K562 (cell line): ENCODE measurements around the gene CFAP251. TPM values are rescaled to one million over a fixed set of nuclear protein-coding genes. Genes with fewer than 3 reads are reported as not detected.

Source experiments
- ATAC-seq: fragments of 200-7000 bp; cut with Tn5 transposase; 3 replicates; pipeline ENCODE4 v1.9.1; 2020; ENCODE audit warnings: moderate library complexity
- BruUV-seq: library from RNA; stranded (reverse); fragments of 400-500 nt; replicated peaks from 2 replicates; lab custom pipeline; 2021; lab: Mats Ljungman, UMichigan
- CTCF ChIA-PET: fragments of 300-600 bp; formaldehyde crosslinking; extraction: SDS; loops from one replicate; lab custom pipeline; 2021; ENCODE audit warnings: low intra/inter-chr PET ratio; lab: Yijun Ruan, JAX
- POLR2A ChIA-PET: fragments of 300-600, 350-650 bp; sonication (Branson Sonifier 250); formaldehyde crosslinking; extraction: SDS; loops from one replicate; lab custom pipeline; 2021; ENCODE audit warnings: antibody characterized with exemption, inconsistent platforms; lab: Yijun Ruan, JAX
- DNase-seq, 4 experiments: peaks; one replicate each; pipeline versions ENCODE4 v3.0.0 to v3.0.0-alpha.2; 2011 to 2018; ENCODE audit warnings: low spot score in 3 of 4, mixed read lengths in 3 of 4; ENCODE audit errors: extremely low read depth in 1 of 4
- FAIRE-seq: peaks from 2 replicates; lab custom pipeline; 2011; peaks lifted over from hg19 to GRCh38; lab: Jason Lieb, UNC
- H2AFZ ChIP-seq: 2 replicates; pipeline ENCODE4 v1.6.0; 2011; ENCODE audit warnings: low read depth, low read length, control low read depth, inconsistent platforms
- H3K27ac ChIP-seq: fragments of 200-600 bp; 3 replicates; pipeline ENCODE4 v1.8.0; 2011; ENCODE audit warnings: low read depth, mild to moderate bottlenecking, control low read depth, inconsistent platforms, low read length, moderate library complexity, mixed read lengths; ENCODE audit errors: extremely low read depth
- H3K27me3 ChIP-seq, 2 experiments: fragments of 300-600 bp in 1 of 2; 2 replicates in 1 of 2; 3 replicates in 1 of 2; pipeline versions ENCODE4 v1.6.0 to v1.8.0; 2011; ENCODE audit warnings: inconsistent platforms in 2 of 2, low read length in 2 of 2, mild to moderate bottlenecking in 1 of 2, mixed read lengths in 1 of 2, moderate library complexity in 1 of 2; ENCODE audit not compliant: control insufficient read depth in 2 of 2, insufficient read depth in 2 of 2
- H3K36me3 ChIP-seq: fragments of 300-600 bp; 3 replicates; pipeline ENCODE4 v1.8.0; 2011; ENCODE audit warnings: mild to moderate bottlenecking, low read length, inconsistent platforms; ENCODE audit not compliant: control insufficient read depth, insufficient read depth
- H3K4me1 ChIP-seq, 2 experiments: fragments of 200-600 bp in 1 of 2; replicated peaks in 1 of 2; 2 replicates in 1 of 2; 3 replicates in 1 of 2; pipeline versions ENCODE4 v1.5.1 to v1.8.0; 2011; ENCODE audit warnings: inconsistent platforms in 2 of 2, low read length in 2 of 2, mild to moderate bottlenecking in 1 of 2, mixed read lengths in 1 of 2, moderate library complexity in 1 of 2; ENCODE audit not compliant: control insufficient read depth in 2 of 2, insufficient read depth in 2 of 2
- H3K4me2 ChIP-seq: 2 replicates; pipeline ENCODE4 v1.6.1; 2011; ENCODE audit warnings: low read length, control low read depth, inconsistent platforms, mixed read lengths; ENCODE audit not compliant: insufficient read depth
- H3K4me3 ChIP-seq: fragments of 200-600 bp; sonication (generic), shearing (Covaris generic); 2 replicates; pipeline ENCODE4 v1.5.1; 2016; ENCODE audit warnings: control low read depth, inconsistent platforms
- H3K79me2 ChIP-seq: fragments of 200-600 bp; 3 replicates; pipeline ENCODE4 v1.8.0; 2011; ENCODE audit warnings: low read length, inconsistent platforms; ENCODE audit not compliant: control insufficient read depth, insufficient read depth
- H3K9ac ChIP-seq, 2 experiments: 2 replicates each; pipeline versions ENCODE4 v1.6.0 to v1.6.1; 2011; ENCODE audit warnings: low read depth in 2 of 2, low read length in 2 of 2, control low read depth in 1 of 2, inconsistent platforms in 1 of 2, mild to moderate bottlenecking in 1 of 2, mixed read lengths in 1 of 2; ENCODE audit not compliant: insufficient read depth in 1 of 2
- H3K9me1 ChIP-seq: one replicate; pipeline ENCODE4 v1.6.0; 2011; ENCODE audit warnings: inconsistent platforms, mild to moderate bottlenecking, low read length, moderate library complexity; ENCODE audit not compliant: control insufficient read depth, insufficient read depth
- H3K9me3 ChIP-seq: replicated peaks from 2 replicates; pipeline ENCODE4 v1.5.1; 2011; ENCODE audit warnings: low read depth, low read length, inconsistent platforms; ENCODE audit not compliant: control insufficient read depth, insufficient read depth
- H4K20me1 ChIP-seq: replicated peaks from 2 replicates; pipeline ENCODE4 v1.6.1; 2011; ENCODE audit warnings: low read length, inconsistent platforms, mixed read lengths; ENCODE audit not compliant: control insufficient read depth, insufficient read depth
- HIVEP1 ChIP-seq: fragments of 250-450 bp; sonication (Bioruptor Pico); IDR thresholded peaks from 2 replicates; pipeline ENCODE4 v1.4.0; 2020; ENCODE audit warnings: mild to moderate bottlenecking
- MTA2 ChIP-seq: fragments of 450-650 bp; IDR thresholded peaks from 2 replicates; pipeline ENCODE4 v1.6.1; 2016; ENCODE audit warnings: low read depth
- NFIC ChIP-seq: fragments of 450-650 bp; IDR thresholded peaks from 2 replicates; pipeline ENCODE4 v1.6.1; 2017; ENCODE audit warnings: mild to moderate bottlenecking, inconsistent platforms
- SNIP1 ChIP-seq: fragments of 450-650 bp; IDR thresholded peaks from 2 replicates; pipeline ENCODE4 v1.7.1; 2017; ENCODE audit warnings: low read depth, mild to moderate bottlenecking
- ZC3H11A ChIP-seq: IDR thresholded peaks from 2 replicates; pipeline ENCODE4 v1.6.1; 2012; ENCODE audit warnings: low read depth, low read length, improper control_type of control experiment
- WGBS: fragments of 100-300 bp; shearing (Covaris generic); methylation state at CpG from one replicate; pipeline ENCODE4 v1.1.6; 2016; ENCODE audit warnings: low coverage, mixed read lengths; ENCODE audit not compliant: insufficient coverage; ENCODE audit errors: missing lambda C conversion rate; 5-methylcytosine and 5-hydroxymethylcytosine counted together
- in situ Hi-C: fragments of 300-500 bp; cut with MboI; formaldehyde crosslinking; loops from 4 replicates; pipeline ENCODE4 v1.15.0; 2018; ENCODE audit warnings: inconsistent platforms, mixed read lengths
- intact Hi-C: fragments of 100-400 bp; cut with micrococcal nuclease; formaldehyde crosslinking; loops from 2 replicates; pipeline ENCODE4 v1.14.2; 2022
- polyA plus RNA-seq, 8 experiments: library from polyadenylated mRNA; depleted of rRNA in 4 of 8; stranded (reverse) in 5 of 8; unstranded in 3 of 8; fragments of >200 nt; fragmentation: Nextera tagmentation in 2 of 8; fragmentation: Illumina TruSeq in 1 of 8; extraction: Ambion mirVana in 2 of 8; extraction: Trizol in 1 of 8; gene quantifications; 2 replicates each; pipeline versions ENCODE4 v1.2.1 to v1.2.3, GENCODE V29; 2011 to 2014; ENCODE audit warnings: inconsistent platforms in 1 of 8, missing spikeins in 1 of 8
- total RNA-seq, 7 experiments: library from RNA; depleted of rRNA in 6 of 7; stranded (reverse); fragments of >200 nt in 6 of 7; fragmentation: Illumina TruSeq in 2 of 7; extraction: Trizol in 2 of 7; gene quantifications; 2 replicates each; pipeline versions ENCODE4 v1.2.1 to v1.2.3, GENCODE V29; 2011 to 2021; ENCODE audit warnings: low replicate concordance in 1 of 7
- TF ChIP-seq, protein P1 (sequence below): sonication (generic); formaldehyde crosslinking; IDR thresholded peaks from 2 replicates; pipeline ENCODE4 v1.8.1; 2023; ENCODE audit warnings: mild to moderate bottlenecking, missing genetic modification reagents
- TF ChIP-seq, protein P2 (sequence below): sonication (generic); formaldehyde crosslinking; IDR thresholded peaks from 2 replicates; pipeline ENCODE4 v1.8.0; 2022; ENCODE audit warnings: mild to moderate bottlenecking, missing genetic modification reagents

CFAP251 gene
- total and polyA plus RNA-seq, 9 of the 15 experiments (the other 6 are each of a cell fraction or from before 2014, with no cell fraction given): 16.6 to 31.0 (median 19.1) TPM

DNA sequence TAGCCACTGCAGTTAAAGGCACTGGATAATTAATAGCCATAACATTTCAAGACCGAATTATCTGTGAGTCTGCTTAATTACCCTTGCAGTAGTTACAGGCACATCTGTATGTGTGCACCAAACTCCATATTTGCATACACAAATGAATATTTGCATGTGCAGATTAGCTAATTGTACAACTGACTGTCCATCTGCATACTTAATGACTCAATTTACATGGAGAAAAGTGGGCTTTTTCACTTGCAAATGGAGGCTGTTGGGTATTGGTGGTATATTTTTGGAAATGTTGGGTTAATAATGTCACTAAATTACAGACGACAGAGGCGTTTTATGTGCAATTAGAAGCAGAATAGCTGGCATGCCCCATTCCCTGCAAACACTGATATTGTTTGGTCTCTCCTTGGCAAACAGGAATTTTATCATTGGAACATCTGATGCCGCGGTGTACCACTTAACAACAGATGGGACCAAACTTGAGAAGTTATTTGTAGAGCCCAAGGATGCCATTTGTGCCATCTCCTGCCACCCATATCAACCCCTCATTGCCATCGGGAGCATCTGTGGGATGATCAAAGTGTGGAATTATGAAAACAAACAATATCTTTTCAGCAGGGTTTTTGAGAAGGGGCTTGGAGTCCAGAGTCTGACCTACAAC is 39.6 kb downstream of the CFAP251 start (continued):
- TF ChIP-seq SNIP1 (no peak), HIVEP1 (no peak)

DNA sequence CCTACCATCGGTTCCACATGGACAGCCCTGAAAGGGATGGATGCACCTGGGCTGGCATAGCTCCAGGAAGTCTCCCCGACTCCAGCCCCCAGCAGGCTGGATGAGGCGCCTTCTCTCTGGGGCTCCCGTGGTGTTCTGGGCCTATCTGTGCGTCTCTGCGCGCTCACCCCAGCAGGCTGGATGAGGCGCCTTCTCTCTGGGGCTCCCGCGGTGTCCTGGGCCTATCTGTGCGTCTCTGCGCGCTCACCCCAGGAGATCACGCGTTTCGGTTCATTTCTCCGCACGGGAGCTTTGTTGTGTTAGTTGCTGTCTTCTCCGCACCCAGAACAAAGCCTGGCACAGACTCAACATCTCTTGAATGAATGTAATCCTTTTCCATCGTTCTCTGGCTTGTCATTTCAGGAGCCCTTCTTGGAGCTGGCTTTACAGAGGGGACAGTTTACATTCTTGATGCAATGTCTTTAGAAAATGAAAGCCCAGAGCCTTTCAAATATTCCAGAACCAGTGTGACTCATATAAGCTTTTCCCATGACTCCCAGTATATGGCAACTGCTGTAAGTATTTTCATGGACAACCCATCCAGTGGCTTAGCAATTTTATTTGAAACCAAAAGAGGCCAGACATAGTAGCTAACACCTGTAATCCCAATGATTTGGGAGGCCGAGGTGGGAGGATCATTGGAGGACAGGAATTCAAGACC is 40.3 kb downstream of the CFAP251 start:
- H3K79me2 ChIP-seq: no peaks in the 10 kb centered on the region

More for the DNA sequence above, 40.3 kb downstream of the CFAP251 start:
- no peaks in the 10 kb centered on the region for H4K20me1 ChIP-seq
- intact Hi-C loops: no loop called here
- WGBS: 80% methylated on average over 21 of the region's 21 CpGs
- H3K27ac ChIP-seq: no peak overlapping the region
- H3K36me3 ChIP-seq: peaks cover 41% of the 10 kb centered on the region; the same call in 2 of the 3 replicates
- FAIRE-seq (no peak), ATAC-seq (no peak), DNase-seq (no peak)
- H3K9me3 ChIP-seq: no peaks in the 10 kb centered on the region
- no peak overlapping the region for H3K4me3 ChIP-seq
- no peak overlapping the region for H3K4me2 ChIP-seq
- in situ Hi-C loops: no loop called here
- H3K9ac ChIP-seq: peak overlapping the region in 1 of 2 experiments; percentile 23; a peak in 1 of 4 replicates
- peaks cover 0 to 4% of the 10 kb centered on the region in 2 experiments; a peak in 1 of 5 replicates for H3K4me1 ChIP-seq
- no TSS peak for BruUV-seq
- ChIA-PET CTCF (no interaction called here), POLR2A (interaction anchor here (0.5 to 1.4 kb wide), 3 partner anchors 10 to 19 kb away, joined by 3 to 5 read pairs (median 4); no protein-coding TSS in a partner anchor)
- H2AFZ ChIP-seq: no peak overlapping the region
- TF ChIP-seq, protein P1, sequence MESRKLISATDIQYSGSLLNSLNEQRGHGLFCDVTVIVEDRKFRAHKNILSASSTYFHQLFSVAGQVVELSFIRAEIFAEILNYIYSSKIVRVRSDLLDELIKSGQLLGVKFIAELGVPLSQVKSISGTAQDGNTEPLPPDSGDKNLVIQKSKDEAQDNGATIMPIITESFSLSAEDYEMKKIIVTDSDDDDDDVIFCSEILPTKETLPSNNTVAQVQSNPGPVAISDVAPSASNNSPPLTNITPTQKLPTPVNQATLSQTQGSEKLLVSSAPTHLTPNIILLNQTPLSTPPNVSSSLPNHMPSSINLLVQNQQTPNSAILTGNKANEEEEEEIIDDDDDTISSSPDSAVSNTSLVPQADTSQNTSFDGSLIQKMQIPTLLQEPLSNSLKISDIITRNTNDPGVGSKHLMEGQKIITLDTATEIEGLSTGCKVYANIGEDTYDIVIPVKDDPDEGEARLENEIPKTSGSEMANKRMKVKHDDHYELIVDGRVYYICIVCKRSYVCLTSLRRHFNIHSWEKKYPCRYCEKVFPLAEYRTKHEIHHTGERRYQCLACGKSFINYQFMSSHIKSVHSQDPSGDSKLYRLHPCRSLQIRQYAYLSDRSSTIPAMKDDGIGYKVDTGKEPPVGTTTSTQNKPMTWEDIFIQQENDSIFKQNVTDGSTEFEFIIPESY (CRISPR knock-in tag): peak; percentile 79
- no peak for TF ChIP-seq MTA2
- TF ChIP-seq, protein P2, sequence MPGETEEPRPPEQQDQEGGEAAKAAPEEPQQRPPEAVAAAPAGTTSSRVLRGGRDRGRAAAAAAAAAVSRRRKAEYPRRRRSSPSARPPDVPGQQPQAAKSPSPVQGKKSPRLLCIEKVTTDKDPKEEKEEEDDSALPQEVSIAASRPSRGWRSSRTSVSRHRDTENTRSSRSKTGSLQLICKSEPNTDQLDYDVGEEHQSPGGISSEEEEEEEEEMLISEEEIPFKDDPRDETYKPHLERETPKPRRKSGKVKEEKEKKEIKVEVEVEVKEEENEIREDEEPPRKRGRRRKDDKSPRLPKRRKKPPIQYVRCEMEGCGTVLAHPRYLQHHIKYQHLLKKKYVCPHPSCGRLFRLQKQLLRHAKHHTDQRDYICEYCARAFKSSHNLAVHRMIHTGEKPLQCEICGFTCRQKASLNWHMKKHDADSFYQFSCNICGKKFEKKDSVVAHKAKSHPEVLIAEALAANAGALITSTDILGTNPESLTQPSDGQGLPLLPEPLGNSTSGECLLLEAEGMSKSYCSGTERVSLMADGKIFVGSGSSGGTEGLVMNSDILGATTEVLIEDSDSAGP (CRISPR knock-in tag): no peak
- peak; percentile 26; the same call in 1 of the 2 replicates for TF ChIP-seq NFIC
- TF ChIP-seq ZC3H11A: no peak
- H3K27me3 ChIP-seq: no peaks in the 10 kb centered on the region
- no peaks in the 10 kb centered on the region for H3K9me1 ChIP-seq
